HG02610 (cell line): Measurements from ENCODE around the gene RABGEF1.
A peak's percentile ranks its signal among the peaks of the same experiment; 100 is the strongest.
"Not testable (repeated sequence)": the region's sequence is repeated elsewhere in the genome, so short reads cannot be mapped to it uniquely, and the experiment has no call there.

Experiments
- ATAC-seq: cut with Tn5 transposase; IDR thresholded peaks from one replicate; pipeline ENCODE4 v1.9.1; 2021; ENCODE audit warnings: mild to moderate bottlenecking, moderate library complexity; ENCODE audit not compliant: unreplicated experiment

RABGEF1 gene

DNA sequence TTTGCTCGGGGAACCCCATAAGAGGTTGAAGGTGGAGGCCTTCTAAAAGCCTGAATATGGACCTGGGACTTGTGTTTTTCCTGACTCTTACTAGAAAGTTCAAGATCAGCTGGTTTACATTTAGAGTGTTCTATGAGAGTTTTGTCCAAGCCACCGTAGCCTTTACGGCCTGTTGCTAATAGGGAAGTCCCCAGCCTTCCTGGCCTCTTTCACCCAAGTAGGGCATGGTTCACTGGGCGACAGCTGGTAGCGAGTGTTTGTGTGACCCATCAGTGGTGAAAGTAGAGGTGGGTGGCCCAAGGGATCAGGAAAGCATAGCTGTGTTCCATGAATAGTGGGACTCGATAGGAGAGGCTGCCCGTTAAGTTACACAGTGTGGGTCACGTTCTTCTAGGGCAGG lies 60.1 kb downstream of the RABGEF1 start:
- no peak for ATAC-seq

DNA sequence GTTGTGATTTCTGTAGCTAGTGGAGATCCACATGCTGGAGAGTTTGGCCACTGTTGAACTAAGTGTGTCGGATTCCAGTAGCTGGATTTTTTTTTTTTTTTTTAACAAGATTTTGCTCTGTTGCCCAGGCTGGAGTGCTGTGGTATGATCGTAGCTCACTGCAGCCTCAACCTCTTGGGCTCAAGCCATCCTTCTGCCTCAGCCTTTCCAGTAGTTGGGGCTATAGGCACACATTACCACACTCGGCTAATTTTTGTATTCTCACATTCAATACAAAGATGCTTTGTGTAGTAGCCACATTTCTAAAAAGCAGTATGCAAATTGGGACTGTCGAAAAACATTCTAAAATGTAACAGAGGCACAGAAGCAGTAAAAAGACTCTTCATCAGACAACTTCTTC lies 63.5 kb downstream of the RABGEF1 start:
- ATAC-seq = no peak

GRCh38 chr7:66807736-66808135 lies 67.2 kb downstream of the RABGEF1 start:
- ATAC-seq = no peak

GRCh38 chr7:66810716-66811115 lies 70.2 kb downstream of the RABGEF1 start:
- ATAC-seq = no peak

DNA sequence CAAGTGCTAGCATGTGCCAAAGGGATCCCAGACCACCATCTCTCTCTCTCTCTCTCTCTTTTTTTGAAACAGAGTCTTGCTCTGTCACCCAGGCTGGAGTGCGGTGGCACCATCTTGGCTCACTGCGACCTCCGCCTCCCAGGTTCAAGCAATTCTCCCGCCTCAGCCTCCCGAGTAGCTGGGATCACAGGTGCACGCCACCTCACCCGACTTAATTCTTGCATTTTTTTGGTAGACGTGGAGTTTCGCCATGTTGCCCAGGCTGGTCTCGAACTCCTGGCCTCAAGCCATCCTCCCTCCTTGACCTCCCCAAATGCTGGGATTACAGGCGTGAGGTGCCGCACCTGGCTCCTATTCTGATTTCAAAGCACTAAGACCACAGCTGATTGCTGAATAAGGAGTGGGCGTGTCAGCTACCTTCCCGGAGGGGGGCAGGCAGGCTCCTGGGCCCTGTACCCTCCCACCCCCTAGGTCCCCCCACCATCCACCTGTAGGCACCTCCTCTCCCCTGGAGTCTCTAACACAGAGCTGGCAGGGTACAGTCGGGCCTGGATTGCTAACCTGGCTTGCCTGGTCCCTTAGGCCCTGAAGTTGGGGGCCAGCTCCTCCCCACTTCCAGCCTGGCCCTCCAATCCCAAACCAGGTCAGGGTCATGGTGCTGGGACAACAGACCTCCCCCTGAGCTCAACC lies 74.8 kb downstream of the RABGEF1 start:
- not testable (repeated sequence) for ATAC-seq

DNA sequence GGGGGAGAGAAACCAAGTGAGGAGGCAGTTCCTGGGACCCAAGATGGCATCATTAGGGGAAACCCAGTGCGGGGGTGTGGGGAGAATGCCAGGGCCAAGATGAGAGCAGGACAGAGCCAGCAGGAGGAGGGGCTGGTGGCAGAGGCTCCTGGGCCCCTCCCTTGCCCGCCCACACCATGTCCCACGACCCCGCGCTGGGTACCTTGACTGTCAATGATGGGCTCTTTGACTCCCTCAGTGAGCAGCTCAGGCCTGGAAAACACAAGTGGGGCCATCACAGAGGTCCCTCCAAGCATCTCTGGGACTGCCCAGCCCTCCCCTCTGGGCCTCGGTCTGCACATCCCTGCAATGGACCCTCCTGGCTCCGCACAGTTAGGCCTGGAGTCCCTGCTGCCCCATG lies 75.4 kb downstream of the RABGEF1 start:
- no peak for ATAC-seq

GRCh38 chr7:66816658-66817057 lies 76.1 kb downstream of the RABGEF1 start:
- ATAC-seq = not testable (repeated sequence)

DNA sequence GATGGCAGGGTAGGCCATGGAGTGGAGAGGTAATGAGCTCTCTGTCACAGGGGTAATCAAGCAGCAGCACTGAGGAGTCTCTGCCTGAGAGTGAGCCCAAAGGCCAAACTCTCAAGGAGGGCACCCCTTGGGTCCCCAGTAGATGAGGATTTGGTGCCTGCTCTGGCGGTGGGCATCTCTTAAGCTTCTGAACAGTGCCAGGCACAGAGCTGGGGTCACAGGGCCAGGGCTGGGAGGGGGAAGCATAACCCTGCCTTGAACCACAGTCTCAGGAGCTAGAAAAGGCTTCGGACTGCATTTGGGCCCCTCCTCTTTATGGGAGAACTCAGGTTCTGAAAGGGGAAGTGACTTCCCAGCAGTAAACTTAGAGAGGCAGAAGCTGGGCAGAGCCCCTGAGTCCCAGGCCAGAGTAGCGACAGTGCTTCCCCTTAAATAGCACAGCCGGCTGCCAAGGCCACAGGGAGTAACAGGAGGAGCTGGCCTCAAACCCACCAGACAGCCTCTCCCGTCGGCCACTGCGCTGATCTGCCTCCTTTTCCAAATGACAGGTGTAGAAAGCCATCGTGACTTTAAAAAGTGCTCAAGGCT lies 76.8 kb downstream of the RABGEF1 start:
- not testable (repeated sequence) for ATAC-seq

- not testable (repeated sequence) for ATAC-seq
These were observed 77.4 kb downstream of the RABGEF1 start for GRCh38 chr7:66817956-66818355.

DNA sequence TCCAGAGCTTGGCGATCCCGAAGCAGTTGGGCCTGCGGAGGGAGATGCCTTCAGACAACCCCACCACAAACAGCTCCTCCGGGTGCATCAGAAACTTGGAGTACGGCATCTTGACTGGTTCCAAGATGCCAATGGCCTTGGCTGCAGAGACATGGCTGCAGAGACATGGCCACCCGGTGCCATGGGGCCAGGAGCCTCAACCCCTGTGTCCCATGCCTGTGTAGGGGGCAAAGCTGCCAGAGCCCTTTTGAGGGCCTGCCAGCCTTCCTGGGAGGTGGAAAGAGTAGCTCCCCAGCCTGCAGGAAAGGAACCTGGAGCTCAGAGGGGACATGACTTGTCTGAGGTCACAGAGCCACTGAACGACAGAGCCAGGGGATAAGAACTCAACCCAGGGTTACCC lies 83.5 kb downstream of the RABGEF1 start:
- no peak for ATAC-seq

DNA sequence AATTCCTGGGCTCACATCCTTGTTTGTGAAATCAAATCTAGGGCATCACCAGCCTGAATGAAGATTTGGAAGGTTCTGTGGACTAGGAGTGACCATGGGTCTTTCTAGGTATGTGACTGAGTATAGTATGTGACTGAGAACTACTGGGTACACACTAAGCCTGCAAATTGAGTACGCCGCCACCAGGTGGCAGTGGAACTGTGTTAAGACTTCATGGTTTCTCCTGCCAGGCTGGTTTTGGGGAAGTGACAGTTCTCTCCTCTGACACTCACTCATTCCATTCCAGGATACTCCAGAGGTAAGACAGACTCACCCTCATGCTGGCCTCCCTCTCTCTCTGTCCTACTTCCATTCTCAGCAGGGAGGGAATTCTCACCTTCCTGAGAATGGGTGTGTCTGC lies 85.0 kb downstream of the RABGEF1 start:
- ATAC-seq = not testable (repeated sequence)

DNA sequence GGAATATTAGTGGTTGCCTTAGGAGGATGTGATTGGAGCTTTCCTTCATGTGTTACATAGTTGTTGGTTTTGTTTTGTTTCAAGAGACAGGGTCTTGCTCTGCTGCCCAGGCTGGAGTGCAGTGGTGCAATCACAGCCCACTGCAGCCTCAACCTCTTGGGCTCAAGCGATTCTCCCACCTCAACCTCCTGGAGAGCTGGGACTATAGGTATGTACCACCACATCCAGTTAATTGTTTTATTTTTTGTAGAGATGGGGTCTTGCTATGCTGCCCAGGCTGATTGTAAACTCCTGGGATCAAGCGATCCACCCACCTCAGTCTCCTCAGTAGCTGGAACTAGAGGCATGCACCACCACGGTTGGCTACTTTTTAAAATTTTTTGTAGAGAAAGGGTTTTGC lies 86.1 kb downstream of the RABGEF1 start:
- no peak for ATAC-seq

DNA sequence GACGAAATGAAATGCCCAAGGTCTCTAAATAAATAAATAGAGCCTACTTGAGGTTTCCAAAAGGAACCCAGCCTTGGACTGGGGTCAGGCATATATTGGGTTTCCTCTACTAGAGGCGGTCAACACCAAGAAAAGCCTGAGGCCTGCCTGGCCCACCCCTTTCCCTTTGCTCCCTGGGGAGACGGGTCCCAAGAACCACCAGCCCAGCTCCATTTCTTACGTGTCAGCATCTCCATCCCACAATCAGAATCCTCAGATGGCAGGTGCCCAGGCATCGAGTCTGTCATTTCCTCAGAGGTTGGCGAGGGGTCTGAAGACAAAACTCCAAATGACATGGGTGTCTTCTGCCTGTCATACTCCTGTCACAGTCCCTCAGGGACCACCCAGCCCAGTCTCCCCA lies 90.4 kb downstream of the RABGEF1 start:
- not testable (repeated sequence) for ATAC-seq

- ATAC-seq = no peak
These were observed 92.2 kb downstream of the RABGEF1 start for GRCh38 chr7:66832531-66833351.

- ATAC-seq = no peak
These were observed 96.5 kb downstream of the RABGEF1 start for GRCh38 chr7:66837007-66837406.

- ATAC-seq = no peak
These were observed 97.1 kb downstream of the RABGEF1 start for GRCh38 chr7:66837661-66838060.

DNA sequence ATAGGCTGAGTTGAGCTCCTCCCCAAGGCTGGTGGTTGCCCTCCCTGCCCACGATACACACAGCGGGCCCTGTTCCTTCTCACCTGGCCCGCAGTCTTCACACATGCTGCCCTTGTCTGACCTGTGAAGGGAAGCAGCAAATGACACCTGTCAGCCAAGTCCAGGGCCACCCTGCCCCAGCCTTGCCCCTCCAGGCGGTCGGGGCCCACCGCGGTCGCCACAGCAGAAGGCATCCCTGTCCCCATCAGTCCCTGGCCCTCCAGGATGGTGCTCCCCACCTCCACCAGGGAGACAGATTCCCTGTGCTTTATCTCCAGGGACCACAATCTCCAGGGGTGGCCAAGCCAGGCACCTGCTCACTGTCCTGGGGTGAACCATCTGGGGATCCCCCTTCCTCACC lies 99.3 kb downstream of the RABGEF1 start:
- ATAC-seq = no peak

DNA sequence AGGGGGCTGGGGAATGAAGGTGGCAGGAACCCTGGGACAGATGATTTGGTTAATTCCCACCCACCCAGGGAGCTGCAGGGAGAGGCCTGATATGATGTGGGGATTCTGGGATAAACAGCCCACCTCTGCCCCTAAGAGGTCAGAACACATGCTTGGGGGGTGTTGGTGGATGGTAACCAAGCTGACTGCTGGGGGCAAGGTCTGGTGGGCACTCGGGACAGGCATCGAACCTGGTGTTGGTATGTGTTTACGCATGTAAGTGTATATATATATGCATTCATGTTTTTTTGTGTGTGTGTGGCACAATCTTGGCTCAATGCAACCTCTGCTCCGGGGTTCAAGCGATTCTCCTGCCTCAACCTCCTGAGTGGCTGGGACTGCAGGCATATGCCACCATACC lies 99.8 kb downstream of the RABGEF1 start:
- no peak for ATAC-seq

GRCh38 chr7:66841898-66842297 lies 101.4 kb downstream of the RABGEF1 start:
- no peak for ATAC-seq

GRCh38 chr7:66843492-66843891 lies 103.0 kb downstream of the RABGEF1 start:
- ATAC-seq = not testable (repeated sequence)

GRCh38 chr7:66844552-66845378 lies 104.2 kb downstream of the RABGEF1 start:
- ATAC-seq = peak; percentile 94
